Mucosa of rectum (tissue), 2 donors: ENCODE data around the gene KATNIP.

Experiments
- H3K27ac ChIP-seq, 2 donors: one replicate each; pipeline ENCODE4 v1.7.0; 2013; ENCODE audit warnings: inconsistent platforms in 2 of 2, low read depth in 2 of 2, low read length in 2 of 2
- H3K27me3 ChIP-seq, 2 donors: one replicate each; pipeline ENCODE4 v1.7.0; 2013; ENCODE audit warnings: low read length in 2 of 2; ENCODE audit not compliant: control insufficient read depth in 2 of 2, insufficient read depth in 2 of 2
- H3K36me3 ChIP-seq, 2 donors: one replicate each; pipeline ENCODE4 v1.7.0; 2013; ENCODE audit warnings: low read length in 2 of 2; ENCODE audit not compliant: control insufficient read depth in 2 of 2, insufficient read depth in 2 of 2
- H3K4me1 ChIP-seq, 2 donors: one replicate each; pipeline ENCODE4 v1.7.0; 2013; ENCODE audit warnings: low read length in 2 of 2, mild to moderate bottlenecking in 1 of 2; ENCODE audit not compliant: control insufficient read depth in 2 of 2, insufficient read depth in 2 of 2
- H3K4me3 ChIP-seq, 2 donors: one replicate each; pipeline ENCODE4 v1.7.0; 2013; ENCODE audit warnings: low read length in 2 of 2
- H3K9ac ChIP-seq, 2 donors: one replicate each; pipeline ENCODE4 v1.7.0; 2013; ENCODE audit warnings: low read length in 2 of 2, low read depth in 1 of 2, mild to moderate bottlenecking in 1 of 2
- H3K9me3 ChIP-seq, 2 donors: one replicate each; pipeline ENCODE4 v1.7.0; 2013; ENCODE audit warnings: low read length in 2 of 2; ENCODE audit not compliant: control insufficient read depth in 2 of 2
- donor health status: healthy.
- donor health status: Normal muscosa, but diverticular disease.

The KATNIP gene

DNA sequence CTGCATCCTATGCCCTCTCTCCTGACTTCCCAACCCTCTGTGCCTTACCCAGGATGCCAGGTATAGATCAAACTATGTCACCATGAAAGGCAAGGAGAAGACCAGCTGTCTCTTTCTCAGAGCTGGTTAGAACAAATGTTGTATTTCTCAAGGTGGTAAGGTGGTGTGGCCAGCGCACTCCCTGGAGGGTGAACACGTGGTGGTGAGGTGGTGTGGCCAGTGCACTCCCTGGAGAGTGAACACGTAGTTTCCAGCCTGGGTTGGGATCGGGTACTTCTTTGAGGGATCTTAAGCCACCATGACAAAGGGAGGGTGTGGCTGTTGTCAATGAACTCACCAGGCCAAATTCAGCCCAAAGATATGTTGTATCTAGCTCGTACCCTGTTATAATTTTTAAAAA, 26.8 kb downstream of the KATNIP start:
- Histone ChIP-seq H3K27me3 (no peaks in the 10 kb centered on the region), H3K27ac (no peak overlapping the region), H3K4me3 (no peak overlapping the region), H3K36me3 (peaks cover 0 to 12% of the 10 kb centered on the region in 2 donors), H3K9ac (no peak overlapping the region), H3K9me3 (no peaks in the 10 kb centered on the region), H3K4me1 (peaks cover 0 to under 1% of the 10 kb centered on the region in 2 donors)

DNA sequence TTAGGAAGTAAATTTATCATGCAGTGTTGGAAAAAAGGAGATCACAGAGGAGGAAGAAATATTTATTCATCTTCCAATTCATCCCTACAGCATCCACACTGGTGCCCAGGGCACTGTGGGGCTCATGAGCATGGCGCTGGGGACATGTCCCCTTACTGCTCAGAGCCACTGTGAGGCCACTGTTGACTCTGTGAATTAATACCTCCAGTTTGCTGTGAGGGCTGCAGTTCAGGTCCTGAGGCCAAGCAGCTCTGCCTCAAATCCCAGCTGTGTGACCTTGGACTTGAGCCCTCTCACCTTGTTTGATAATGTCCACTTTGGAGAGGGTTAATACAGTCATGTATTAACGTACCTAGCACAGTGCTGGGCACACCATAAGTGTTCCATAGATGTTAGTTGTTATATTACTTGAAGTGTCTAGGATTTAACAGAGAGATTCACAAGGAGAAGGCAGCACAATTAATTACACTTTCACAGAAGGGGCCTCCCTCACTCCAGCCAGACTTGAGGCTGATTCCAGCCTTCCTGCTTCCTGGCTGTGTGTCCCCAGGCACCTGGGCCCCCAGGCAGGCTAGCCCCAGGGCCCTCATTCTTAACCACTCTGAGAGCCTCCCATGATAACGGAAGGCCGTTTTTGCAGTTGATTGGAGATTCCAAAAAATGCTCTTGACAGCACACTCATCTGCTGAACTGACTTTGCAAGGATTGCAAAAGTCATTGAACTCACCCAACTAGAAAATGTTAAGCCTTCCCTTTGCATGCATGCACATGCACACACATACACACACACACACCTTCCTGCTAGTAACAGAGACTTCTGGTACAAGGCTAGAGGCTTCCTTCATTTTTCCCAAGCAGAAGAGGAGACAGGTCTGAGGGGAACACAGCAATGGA, 29.4 kb downstream of the KATNIP start:
- no peak overlapping the region for H3K27ac ChIP-seq
- H3K9me3 ChIP-seq = no peaks in the 10 kb centered on the region
- peaks cover 0 to 18% of the 10 kb centered on the region in 2 donors for H3K36me3 ChIP-seq
- H3K9ac ChIP-seq = no peak overlapping the region
- no peaks in the 10 kb centered on the region for H3K27me3 ChIP-seq
- no peaks in the 10 kb centered on the region for H3K4me1 ChIP-seq
- no peak overlapping the region for H3K4me3 ChIP-seq

DNA sequence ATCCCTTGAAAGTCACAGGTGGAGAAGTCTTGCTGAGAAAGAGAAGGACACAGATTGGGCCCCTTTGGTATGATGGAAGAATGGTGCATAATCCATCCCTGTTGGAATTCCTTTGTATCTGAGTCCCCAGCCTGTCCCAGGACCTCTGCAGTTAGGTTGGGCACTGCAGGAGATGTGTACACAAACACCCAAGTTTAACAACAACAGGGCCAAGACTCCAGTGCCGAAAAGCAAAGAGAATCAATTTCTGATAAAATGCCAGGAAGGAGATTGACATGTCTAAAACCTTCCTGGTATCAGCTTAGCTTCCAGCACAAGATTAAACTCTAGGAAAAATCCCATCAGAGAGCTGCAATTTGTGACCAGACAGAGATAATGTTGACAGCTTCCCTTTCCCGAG, 32.9 kb downstream of the KATNIP start:
- Histone ChIP-seq H3K9ac (no peak overlapping the region), H3K27ac (no peak overlapping the region), H3K4me1 (no peaks in the 10 kb centered on the region), H3K9me3 (no peaks in the 10 kb centered on the region), H3K4me3 (no peak overlapping the region), H3K36me3 (peaks cover 0 to 12% of the 10 kb centered on the region in 2 donors), H3K27me3 (no peaks in the 10 kb centered on the region)

DNA sequence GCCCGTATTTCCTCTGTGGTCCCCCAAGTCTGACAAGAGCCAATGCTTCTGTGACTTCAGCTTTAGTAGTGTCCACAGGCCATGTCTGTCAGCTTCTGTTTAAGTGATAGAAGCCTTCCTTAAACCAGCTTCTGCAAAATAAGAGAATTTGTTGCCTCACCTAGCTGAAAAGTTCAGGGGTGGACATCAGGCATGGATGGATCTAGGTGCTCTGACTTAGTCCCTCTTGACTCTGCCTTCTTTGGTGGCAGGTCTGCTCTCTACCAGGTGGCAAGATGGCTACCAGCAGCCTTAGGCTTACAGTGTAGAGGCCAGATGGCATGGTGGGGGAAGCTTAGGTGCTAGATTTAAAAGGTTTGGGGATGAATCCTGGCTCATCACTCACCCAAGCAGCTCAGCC, 33.7 kb downstream of the KATNIP start:
- Histone ChIP-seq H3K4me3 (no peak overlapping the region), H3K4me1 (no peaks in the 10 kb centered on the region), H3K27me3 (no peaks in the 10 kb centered on the region), H3K36me3 (peaks cover 0 to 12% of the 10 kb centered on the region in 2 donors), H3K9ac (no peak overlapping the region), H3K9me3 (no peaks in the 10 kb centered on the region), H3K27ac (no peak overlapping the region)

DNA sequence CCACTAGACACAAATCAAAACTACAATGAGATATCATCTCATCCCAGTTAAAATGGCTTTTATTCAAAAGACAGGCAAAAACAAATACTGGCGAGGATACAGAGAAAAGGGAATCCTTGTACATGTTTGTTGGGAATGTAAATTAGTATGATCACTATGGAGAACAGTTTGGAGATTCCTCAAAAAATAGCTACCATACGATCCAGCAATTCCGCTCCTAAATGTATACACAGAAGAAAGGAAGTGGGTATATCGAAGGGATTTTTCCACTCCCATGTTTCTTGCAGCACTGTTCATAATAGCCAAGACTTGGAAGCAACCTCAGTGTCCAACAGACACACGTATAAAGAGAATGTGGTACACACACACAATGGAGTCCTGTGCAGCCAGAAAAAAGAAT, 35.3 kb downstream of the KATNIP start:
- no peak overlapping the region for H3K4me3 ChIP-seq
- H3K27me3 ChIP-seq = no peaks in the 10 kb centered on the region
- no peak overlapping the region for H3K9ac ChIP-seq
- H3K4me1 ChIP-seq = no peaks in the 10 kb centered on the region
- no peaks in the 10 kb centered on the region for H3K9me3 ChIP-seq
- peaks cover 0 to 10% of the 10 kb centered on the region in 2 donors for H3K36me3 ChIP-seq
- no peak overlapping the region for H3K27ac ChIP-seq

DNA sequence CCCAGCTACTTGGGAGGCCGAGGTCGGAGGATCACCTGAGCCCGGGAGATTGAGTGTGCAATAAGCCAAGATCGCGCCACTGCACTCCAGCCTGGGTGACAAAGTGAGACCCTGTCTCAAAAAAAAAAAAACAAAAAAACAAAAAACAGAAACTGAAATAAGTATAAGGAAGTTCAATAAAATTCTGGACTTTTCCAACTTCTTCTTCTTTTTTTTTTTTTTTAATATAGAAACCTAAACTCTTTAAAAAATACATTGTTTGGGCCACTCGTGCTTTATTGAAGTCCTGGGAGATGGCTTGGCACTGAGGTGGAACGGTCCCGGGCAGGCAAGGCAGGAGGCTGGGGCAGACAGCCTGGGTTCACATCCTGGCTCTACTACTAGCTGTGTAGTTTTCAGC, 36.8 kb downstream of the KATNIP start:
- Histone ChIP-seq H3K27me3 (no peaks in the 10 kb centered on the region), H3K36me3 (peaks cover 0 to 10% of the 10 kb centered on the region in 2 donors), H3K9me3 (no peaks in the 10 kb centered on the region), H3K4me1 (no peaks in the 10 kb centered on the region), H3K27ac (no peak overlapping the region), H3K4me3 (no peak overlapping the region), H3K9ac (no peak overlapping the region)

DNA sequence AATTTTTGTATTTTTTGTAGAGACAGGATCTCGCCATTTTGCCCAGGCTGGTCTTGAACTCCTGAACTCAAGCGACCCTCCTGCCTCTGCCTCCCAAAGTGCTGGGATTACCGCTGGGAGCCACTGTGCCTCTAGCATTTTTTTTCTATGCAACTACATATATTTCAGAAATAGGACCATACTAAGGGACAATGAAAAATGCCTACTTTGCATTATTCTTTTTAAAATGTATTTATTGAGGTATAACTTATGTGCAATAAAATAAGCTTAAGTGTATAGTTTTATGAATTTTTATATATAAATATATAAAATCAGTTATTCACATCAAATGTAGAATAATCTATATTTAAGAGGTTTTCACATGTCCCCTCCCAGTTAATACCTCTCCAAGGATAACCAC, 38.1 kb downstream of the KATNIP start:
- Histone ChIP-seq H3K9me3 (no peaks in the 10 kb centered on the region), H3K27me3 (no peaks in the 10 kb centered on the region), H3K4me3 (no peak overlapping the region), H3K27ac (no peak overlapping the region), H3K9ac (no peak overlapping the region), H3K36me3 (peaks cover 0 to 10% of the 10 kb centered on the region in 2 donors), H3K4me1 (no peaks in the 10 kb centered on the region)

DNA sequence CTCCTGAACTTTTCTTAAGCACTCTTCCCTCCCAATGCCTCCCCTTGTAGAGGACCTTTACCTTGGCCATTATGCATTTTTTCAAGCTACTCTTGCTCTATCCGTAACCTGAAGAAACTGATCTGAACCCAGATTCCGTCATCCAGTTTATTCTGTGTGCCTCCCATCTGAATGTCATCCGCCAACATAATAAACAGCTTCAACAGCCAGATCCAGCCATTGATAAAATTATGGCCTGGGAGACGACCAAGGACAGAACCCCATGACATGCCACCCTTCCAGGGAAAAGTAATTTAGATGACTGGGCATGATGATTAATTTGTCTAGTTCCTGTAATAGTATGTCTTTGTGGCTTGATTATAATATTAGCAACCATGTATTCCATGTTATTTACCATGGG, 41.9 kb downstream of the KATNIP start:
- no peak overlapping the region for H3K27ac ChIP-seq
- no peaks in the 10 kb centered on the region for H3K27me3 ChIP-seq
- H3K9ac ChIP-seq = no peak overlapping the region
- H3K4me1 ChIP-seq = no peaks in the 10 kb centered on the region
- no peak overlapping the region for H3K4me3 ChIP-seq
- no peaks in the 10 kb centered on the region for H3K9me3 ChIP-seq
- peaks cover 0 to 3% of the 10 kb centered on the region in 2 donors for H3K36me3 ChIP-seq

DNA sequence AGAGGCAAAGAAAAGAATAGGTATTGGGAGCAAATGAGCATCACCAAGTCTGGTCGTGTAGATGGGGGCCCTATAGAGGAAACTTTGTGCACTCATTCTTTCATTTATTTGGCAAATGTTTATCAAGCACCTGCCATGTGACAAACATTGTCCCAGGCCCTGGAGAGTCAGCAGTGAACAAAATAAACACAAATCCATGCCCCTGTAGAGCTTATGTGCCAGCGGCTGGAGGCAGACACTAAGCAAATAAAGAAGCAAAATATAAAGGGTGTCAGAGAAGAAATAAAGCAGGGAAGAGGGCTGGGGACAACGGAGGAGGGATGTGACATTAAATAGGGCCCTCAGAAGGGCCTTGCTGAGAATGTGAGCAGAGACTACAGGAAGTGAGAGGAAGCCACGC, 45.5 kb downstream of the KATNIP start:
- Histone ChIP-seq H3K27me3 (no peaks in the 10 kb centered on the region), H3K9ac (no peak overlapping the region), H3K27ac (no peak overlapping the region)

DNA sequence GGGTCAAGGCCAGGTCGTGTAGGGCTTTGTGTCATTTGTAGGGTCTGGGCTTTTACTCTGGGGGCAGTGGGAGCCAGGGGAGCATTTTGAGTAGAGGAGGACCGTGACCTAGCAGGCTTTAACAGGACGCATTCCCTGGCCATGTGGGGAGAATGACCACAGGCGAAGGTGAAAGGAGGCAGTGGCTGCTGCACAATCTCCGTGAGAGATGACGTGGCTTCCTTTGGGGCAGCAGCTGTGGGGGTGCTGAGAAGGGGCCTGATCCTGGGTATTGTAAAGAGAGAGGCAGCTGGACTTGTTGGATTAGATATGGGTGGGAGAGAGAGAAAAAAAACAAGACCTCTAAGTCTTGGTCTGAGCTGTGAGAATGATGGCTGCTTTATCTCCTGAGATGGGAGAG, 46.0 kb downstream of the KATNIP start:
- H3K36me3 ChIP-seq = peaks cover 0 to 5% of the 10 kb centered on the region in 2 donors
- no peak overlapping the region for H3K9ac ChIP-seq
- H3K27me3 ChIP-seq = no peaks in the 10 kb centered on the region
- H3K9me3 ChIP-seq = no peaks in the 10 kb centered on the region
- H3K4me1 ChIP-seq = no peaks in the 10 kb centered on the region
- H3K4me3 ChIP-seq = no peak overlapping the region
- no peak overlapping the region for H3K27ac ChIP-seq

More for the DNA sequence above, 45.5 kb downstream of the KATNIP start:
- H3K9me3 ChIP-seq = no peaks in the 10 kb centered on the region
- no peak overlapping the region for H3K4me3 ChIP-seq
- no peaks in the 10 kb centered on the region for H3K4me1 ChIP-seq
- peaks cover 0 to 5% of the 10 kb centered on the region in 2 donors for H3K36me3 ChIP-seq
